VCaP (cell line): Measurements from ENCODE around the gene MAP3K5.

Source experiments
- H3K27ac ChIP-seq: fragments of 450-650 bp; 2 replicates; pipeline ENCODE4 v1.5.1; 2017
- CTCF ChIP-seq: fragments of 450-650 bp; conservative IDR thresholded peaks from 2 replicates; pipeline ENCODE4 v1.5.1; 2017; ENCODE audit warnings: mild to moderate bottlenecking, moderate library complexity

The MAP3K5 gene

GRCh38 chr6:136684466-136684865 is 107.8 kb downstream of the MAP3K5 start:
- no peak for TF ChIP-seq CTCF
- H3K27ac ChIP-seq, result no peak overlapping the region

- H3K27ac ChIP-seq, result no peak overlapping the region
Observed at GRCh38 chr6:136683209-136683941, 108.9 kb downstream of the MAP3K5 start.

GRCh38 chr6:136682292-136682691 is 110.0 kb downstream of the MAP3K5 start:
- peak overlapping the region; percentile 41 for H3K27ac ChIP-seq
- no peak for TF ChIP-seq CTCF

More at GRCh38 chr6:136683209-136683941, 108.9 kb downstream of the MAP3K5 start:
- no peak for TF ChIP-seq CTCF

DNA sequence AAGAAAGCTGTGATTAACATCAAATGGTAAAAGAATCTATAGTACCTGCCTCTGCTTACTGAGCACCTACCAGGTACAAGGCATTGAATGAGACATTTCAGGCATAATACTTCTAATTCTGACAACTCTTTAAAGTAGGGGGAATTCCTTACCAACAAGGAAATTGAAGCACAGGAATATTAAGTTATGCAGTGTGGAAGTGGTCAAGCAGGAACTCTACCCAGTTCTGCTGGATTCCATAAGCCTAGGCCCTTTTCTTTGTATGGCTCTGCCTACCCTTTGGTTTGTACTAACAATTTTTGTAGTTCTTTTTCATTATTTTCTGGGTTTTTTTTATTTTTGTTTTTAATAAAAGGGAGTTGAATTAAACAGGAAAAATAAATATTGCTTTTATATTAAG is 114.5 kb downstream of the MAP3K5 start:
- H3K27ac ChIP-seq, result no peak overlapping the region; the same call in 1 of the 2 replicates
- no peak for TF ChIP-seq CTCF

DNA sequence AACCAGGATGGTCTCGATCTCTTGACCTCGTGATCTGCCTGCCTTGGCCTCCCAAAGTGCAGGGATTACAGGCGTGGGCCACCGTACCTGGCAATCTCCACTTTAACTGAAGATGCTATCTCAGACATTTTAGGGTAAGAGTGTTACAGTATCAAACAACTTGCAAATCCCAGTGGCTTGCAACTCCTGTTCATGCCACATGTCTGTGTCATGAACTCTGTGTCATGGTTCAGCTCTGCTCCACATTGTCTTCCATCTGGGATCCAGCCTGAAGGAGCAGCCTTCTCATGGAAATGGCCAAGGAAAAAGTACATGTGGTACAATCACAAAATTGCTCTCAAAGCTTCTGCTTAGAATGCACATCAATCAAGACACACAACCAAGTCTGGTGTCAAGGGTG is 114.9 kb downstream of the MAP3K5 start:
- no peak for TF ChIP-seq CTCF
- H3K27ac ChIP-seq, result no peak overlapping the region; the same call in 1 of the 2 replicates

DNA sequence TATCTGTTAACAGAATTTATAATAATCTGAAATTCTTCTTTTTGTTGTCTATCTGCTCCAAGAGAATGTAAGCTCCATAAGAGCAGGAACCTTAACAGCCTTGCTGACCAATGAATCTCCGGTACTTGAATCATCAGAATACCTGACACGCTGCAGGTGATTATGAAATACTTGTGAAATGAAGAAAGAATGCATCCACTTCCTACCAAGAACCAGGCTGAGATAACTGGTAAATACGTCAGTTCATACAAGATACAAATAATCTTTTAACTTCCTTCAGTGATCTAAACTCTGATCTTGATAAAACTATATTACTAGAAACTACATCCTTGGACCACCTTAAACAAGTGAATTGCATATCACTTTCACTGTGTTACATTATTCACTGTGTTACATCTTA is 116.2 kb downstream of the MAP3K5 start:
- no peak overlapping the region for H3K27ac ChIP-seq
- TF ChIP-seq CTCF, result no peak

DNA sequence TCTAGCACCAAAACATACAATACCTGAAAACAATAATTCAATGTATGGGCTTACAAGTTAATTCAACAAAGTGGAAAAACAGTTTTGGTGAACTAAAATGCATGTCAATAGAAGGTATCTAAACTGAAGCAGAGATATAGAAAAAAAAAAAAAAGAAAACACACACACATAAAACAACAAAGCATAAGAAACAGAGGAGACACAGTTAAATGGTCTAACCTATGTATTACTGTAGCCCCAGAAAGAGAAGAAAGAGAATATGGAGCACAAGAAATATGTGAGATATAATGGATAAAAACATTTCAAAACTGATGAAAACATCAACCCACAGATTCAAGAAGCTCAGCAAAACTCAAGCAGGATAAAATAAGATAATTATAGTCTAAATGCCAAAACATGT is 118.7 kb downstream of the MAP3K5 start:
- TF ChIP-seq CTCF, result no peak
- no peak overlapping the region for H3K27ac ChIP-seq
